Gastroesophageal sphincter (tissue), 3 donors: ENCODE results near the gene CERK.

ENCODE experiments used
- POLR2A ChIP-seq, 2 donors: fragments of 450-650 bp; IDR thresholded peaks; one replicate each; pipeline ENCODE4 v1.6.1; 2017; ENCODE audit warnings: antibody characterized with exemption in 2 of 2, mild to moderate bottlenecking in 2 of 2, moderate library complexity in 1 of 2
- TF ChIP-seq, protein P1 (sequence below), 4 experiments: fragments of 200-600 bp in 2 of 4; fragments of 450-650 bp in 2 of 4; sonication (generic) in 1 of 4; IDR thresholded peaks; one replicate each; pipeline ENCODE4 v1.5.1; 2017 to 2019; ENCODE audit warnings: antibody characterized with exemption in 4 of 4, mild to moderate bottlenecking in 2 of 4, moderate library complexity in 2 of 4

DNA sequence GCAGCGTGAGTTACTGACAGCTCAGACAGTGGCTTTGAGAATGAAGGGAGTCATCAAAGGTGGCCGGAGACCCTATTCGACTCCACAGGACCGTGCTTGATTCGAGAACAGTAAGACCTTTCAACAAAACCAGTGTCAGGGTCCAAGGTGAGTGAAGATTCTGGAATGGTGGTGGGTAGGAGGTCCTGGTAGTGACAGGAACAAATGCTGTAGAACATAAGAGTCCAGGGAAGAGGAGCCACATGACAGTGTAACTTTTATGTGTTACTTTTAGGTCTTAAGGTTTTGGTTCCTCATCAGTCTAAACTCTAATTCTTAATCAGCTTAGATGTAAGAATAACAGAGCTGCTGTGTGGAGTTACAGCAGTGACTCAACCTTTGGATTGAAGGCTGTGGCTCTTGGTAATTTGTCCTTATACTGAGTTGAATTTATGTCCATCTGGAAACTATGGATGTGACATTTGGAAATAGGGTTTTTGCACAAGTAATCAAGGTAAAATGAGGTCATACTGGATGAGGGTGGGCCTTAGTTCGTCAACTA is 26.2 kb upstream of the CERK start:
- TF ChIP-seq, protein P1, sequence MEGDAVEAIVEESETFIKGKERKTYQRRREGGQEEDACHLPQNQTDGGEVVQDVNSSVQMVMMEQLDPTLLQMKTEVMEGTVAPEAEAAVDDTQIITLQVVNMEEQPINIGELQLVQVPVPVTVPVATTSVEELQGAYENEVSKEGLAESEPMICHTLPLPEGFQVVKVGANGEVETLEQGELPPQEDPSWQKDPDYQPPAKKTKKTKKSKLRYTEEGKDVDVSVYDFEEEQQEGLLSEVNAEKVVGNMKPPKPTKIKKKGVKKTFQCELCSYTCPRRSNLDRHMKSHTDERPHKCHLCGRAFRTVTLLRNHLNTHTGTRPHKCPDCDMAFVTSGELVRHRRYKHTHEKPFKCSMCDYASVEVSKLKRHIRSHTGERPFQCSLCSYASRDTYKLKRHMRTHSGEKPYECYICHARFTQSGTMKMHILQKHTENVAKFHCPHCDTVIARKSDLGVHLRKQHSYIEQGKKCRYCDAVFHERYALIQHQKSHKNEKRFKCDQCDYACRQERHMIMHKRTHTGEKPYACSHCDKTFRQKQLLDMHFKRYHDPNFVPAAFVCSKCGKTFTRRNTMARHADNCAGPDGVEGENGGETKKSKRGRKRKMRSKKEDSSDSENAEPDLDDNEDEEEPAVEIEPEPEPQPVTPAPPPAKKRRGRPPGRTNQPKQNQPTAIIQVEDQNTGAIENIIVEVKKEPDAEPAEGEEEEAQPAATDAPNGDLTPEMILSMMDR (IDR thresholded peaks at IDR 0.05), result no peak
- TF ChIP-seq POLR2A (IDR thresholded peaks at IDR 0.05), result no peak
